ENCODE data around the gene PPM1A. TPM values are rescaled to one million over a fixed set of nuclear protein-coding genes. Genes with fewer than 3 reads are reported as not detected.

The PPM1A gene
- total and polyA plus RNA-seq, 2 donors (not counting 3 experiments of a cell fraction or from before 2014, with no cell fraction given) = 14.1 to 33.9 TPM

GRCh38 chr14:60339571-60339970 is 90.5 kb downstream of the PPM1A start:
- no peak overlapping the region for H3K9ac ChIP-seq (replicated peaks; ENCODE audit: extremely low read depth, insufficient read depth, low read length)
- TF ChIP-seq POLR2AphosphoS5 (IDR thresholded peaks at IDR 0.05; ENCODE audit: insufficient read depth, low read depth, low read length) = no peak
- TF ChIP-seq JUN (IDR thresholded peaks at IDR 0.05; ENCODE audit: borderline replicate concordance, insufficient read depth, insufficient read length, low read depth) = no peak
- no peak for TF ChIP-seq MYC (IDR thresholded peaks at IDR 0.05; ENCODE audit: low read depth, low read length)
- no peak for TF ChIP-seq GATA2 (IDR thresholded peaks at IDR 0.05; ENCODE audit: insufficient read depth, insufficient read length, low read depth, low read length)
- no peak for TF ChIP-seq EZH2 (IDR thresholded peaks at IDR 0.05; ENCODE audit: borderline replicate concordance, low read depth, low read length, severe bottlenecking)
- no peak for TF ChIP-seq CTCF (IDR thresholded peaks at IDR 0.05; ENCODE audit: extremely low read depth in 1 of 2, insufficient read depth in 1 of 2, low read depth in 1 of 2, low read length in 2 of 2)
- no peak for TF ChIP-seq FOS (IDR thresholded peaks at IDR 0.05; ENCODE audit: borderline replicate concordance, insufficient read depth, low read length)
- no peak for TF ChIP-seq POLR2A (IDR thresholded peaks at IDR 0.05; ENCODE audit: low read depth, low read length)
- TF ChIP-seq MAX (IDR thresholded peaks at IDR 0.05; ENCODE audit: insufficient read depth, insufficient read length) = no peak
- peaks cover 12% of the 10 kb centered on the region in 2 experiments for H3K27me3 ChIP-seq (ENCODE audit: control insufficient read depth in 2 of 2, insufficient read depth in 2 of 2, low read length in 2 of 2)
- ChIA-PET POLR2A (no interaction called here), CTCF (interaction anchor here (0.8 to 2.3 kb wide), 4 partner anchors 8 to 73 kb away, joined by 3 to 11 read pairs (median 6); no protein-coding TSS in a partner anchor)
- H3K79me2 ChIP-seq (ENCODE audit: control insufficient read depth, insufficient read depth, low read length) = no peaks in the 10 kb centered on the region
- dilution Hi-C loops (cut with MboI; ENCODE audit: extremely low pct_ligation_motif_present, low sequenced_read_pairs) = no loop called here
- H3K9me1 ChIP-seq (replicated peaks; ENCODE audit: control insufficient read depth, extremely low read depth, insufficient read depth, low read length) = no peaks in the 10 kb centered on the region
- no peak overlapping the region for H3K4me3 ChIP-seq (replicated peaks in 1 of 3; ENCODE audit: insufficient read depth in 1 of 3, low read depth in 1 of 3, low read length in 3 of 3)
- intact Hi-C loops (cut with micrococcal nuclease) = no loop called here
- no peak overlapping the region for H3K4me2 ChIP-seq (ENCODE audit: insufficient read depth, low read length)
- H3K4me1 ChIP-seq (ENCODE audit: control insufficient read depth, extremely low read depth, insufficient read depth, low read length) = no peaks in the 10 kb centered on the region
- no peaks in the 10 kb centered on the region for H3K36me3 ChIP-seq (ENCODE audit: control insufficient read depth in 2 of 2, extremely low read depth in 1 of 2, insufficient read depth in 2 of 2, low read length in 2 of 2)
- no peaks in the 10 kb centered on the region for H3K9me3 ChIP-seq (replicated peaks; ENCODE audit: control insufficient read depth, insufficient read depth, low read length)
- no peaks in the 10 kb centered on the region for H4K20me1 ChIP-seq (replicated peaks; ENCODE audit: control insufficient read depth, extremely low read depth, insufficient read depth, low read length)
- no TSS peak for BruUV-seq (replicated peaks)
- no peak overlapping the region for H3K27ac ChIP-seq (ENCODE audit: insufficient read depth, low read depth, low read length)
- H2AFZ ChIP-seq (ENCODE audit: low read depth, low read length) = no peak overlapping the region
- no peak for DNase-seq (ENCODE audit: low read depth, low spot score)
- no peak for FAIRE-seq
